HG03354 (cell line): Measurements from ENCODE around the gene PPP1R15B.

Experiments used
- ATAC-seq: cut with Tn5 transposase; IDR thresholded peaks from one replicate; pipeline ENCODE4 v1.9.1; 2021; ENCODE audit warnings: mild to moderate bottlenecking; ENCODE audit not compliant: unreplicated experiment, poor library complexity, severe bottlenecking

PPP1R15B gene

DNA sequence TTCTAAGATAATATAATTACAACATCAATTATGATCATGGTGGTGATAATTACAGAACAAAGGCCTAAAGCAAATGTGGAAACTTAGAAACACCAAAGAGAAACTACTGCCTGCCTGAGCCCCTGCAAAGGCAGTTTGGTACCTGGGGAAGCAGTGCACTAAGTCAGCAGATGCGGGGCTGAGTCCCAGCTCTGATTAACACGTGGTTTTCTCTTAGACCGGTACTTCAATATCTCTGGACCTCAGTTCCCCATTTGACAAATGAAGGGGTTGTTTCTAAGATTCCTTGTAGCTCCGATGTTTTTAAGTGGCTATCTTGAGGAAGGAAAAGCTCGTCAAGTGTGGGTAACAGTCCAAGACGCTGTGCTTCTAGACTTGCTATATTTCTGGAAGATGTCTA is 35.2 kb downstream of the PPP1R15B start:
- no peak for ATAC-seq

DNA sequence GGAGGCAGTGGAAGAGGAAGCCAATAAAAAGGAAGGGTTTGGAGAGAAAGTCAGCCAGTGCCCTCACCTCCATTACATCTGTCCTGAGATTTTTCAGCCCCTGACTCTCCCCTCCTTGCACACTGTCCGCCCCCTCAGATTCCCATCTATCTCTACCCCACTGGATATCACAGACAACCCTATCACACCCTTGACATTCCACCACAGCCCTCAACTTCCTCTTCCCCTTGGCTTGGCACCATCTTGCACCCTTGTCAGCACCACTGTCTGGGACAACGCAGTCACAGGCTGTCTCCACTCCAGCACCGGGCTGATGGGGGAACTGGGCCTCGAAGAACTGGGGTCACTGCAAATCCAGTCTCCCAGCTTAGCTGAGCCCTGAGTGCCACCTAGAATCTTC is 37.7 kb downstream of the PPP1R15B start:
- no peak for ATAC-seq

DNA sequence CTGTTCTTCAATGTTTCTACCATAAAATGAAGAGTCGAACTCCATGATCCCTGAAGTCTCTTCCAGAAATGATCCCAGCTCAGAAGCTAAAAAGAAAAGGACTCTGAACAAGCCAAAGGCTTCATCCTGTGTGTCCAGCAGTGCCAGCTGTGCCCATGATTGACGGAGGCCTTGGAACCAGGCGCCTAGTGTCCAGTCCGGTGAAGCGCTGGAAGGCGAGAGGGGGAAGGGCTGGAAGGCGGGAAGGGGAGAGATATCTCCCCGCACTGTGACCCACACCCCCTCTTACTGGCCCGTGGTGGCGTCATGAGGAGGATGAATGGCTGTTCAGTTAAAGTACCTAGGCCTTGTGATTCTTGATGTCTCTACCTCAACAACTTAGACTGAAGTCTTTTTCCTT is 41.4 kb downstream of the PPP1R15B start:
- no peak for ATAC-seq

DNA sequence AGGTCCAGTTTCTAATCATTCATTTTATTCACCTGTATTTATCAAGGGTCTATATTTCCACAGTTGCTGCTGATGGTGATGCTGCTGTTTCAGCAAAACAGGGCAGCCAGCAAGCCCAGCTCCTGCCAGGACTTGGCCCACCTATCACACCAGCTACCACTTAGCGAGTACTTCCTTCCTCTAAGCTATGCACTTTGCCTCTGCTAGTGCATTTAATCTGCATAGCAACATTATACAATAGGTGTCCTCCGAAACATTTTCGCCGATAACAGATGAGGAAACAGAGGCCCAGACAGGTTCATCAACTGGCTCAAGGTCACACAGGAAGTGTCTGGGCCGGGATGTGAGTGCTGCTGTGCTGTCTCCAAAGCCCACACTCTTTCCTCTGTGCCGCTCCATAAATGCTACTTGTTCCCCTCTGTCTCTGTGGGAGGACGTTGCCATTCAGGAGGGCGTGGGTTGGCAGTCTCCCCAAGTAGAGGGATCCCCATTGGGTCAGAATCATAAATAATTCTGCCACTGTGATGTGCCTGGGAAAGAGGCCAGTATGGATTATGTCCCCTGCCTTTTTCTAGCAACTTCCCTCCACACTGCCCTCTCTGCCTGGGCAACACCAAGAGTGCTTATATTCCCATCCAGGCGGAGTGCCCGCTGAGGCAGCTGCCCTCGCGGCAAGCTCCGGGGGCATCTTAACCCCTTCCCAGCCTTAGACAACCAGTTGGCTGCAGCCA is 42.5 kb downstream of the PPP1R15B start:
- ATAC-seq: no peak

DNA sequence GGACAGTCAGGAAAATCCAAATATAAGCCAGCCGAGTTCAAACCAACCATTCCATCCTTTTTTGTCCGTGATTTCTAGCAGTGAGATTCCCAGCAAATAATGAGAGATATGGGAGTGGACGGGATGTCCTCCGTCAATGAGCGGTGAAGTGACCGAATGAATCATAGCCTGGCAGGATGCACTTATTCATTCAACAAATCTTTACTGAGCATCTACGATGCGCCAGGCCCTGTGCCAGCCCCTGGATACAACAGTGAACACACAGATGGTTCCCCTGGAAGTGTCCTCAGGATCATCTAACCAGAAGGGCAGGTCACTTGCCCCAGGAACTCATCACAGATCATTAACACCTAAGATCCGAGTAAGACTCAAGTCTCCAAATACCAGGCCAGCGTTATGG is 43.7 kb downstream of the PPP1R15B start:
- no peak for ATAC-seq

DNA sequence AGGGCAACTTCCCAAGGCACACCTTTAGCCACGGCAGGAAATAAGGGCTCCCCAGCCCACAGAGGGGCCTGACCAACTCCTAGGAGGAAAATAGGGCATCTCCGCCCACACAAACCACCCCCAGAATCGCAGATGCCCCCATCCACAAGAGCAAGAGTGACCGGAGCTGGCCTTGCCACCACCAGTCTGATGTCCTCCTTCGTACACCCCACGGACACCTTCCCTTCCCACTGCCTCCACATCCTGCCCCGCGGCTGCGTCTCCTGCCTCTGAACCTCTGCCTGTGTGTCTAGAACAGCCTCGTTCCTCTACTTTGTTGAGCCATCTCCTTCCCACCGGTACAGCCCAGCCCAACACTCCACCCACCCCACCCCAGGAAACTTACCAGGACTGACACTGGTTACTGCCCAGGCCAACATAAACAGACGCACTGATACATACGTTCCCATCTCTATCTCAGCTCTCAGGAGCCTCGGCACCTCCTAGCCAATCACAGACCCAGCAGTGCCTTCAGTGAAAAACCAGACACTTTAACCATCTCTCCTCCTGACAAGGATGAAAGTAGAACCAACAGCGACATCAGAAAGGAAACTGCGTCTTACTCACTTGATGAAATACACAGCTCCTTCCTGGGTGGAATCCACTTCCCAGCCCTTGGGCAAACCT is 44.3 kb downstream of the PPP1R15B start:
- ATAC-seq: no peak

DNA sequence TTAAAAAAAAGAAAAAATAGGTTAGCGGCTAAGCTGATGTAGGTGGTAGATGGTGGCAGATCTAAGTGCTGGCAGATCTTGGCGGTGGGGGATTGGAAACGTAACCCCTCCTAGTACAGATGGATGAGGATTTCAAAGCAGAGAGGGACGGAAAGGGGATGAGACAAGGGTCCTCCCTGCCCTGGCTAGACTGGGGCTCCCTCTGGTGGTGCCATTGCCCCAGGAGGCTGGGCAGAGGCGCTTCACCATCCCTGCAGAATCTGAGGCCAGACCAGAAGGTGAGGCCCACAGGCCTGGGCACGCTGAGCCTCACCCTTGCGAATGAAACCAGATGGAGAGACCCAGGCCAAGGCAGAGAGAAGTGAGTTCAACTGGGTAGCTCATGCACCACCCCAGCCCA is 44.9 kb downstream of the PPP1R15B start:
- ATAC-seq: no peak

DNA sequence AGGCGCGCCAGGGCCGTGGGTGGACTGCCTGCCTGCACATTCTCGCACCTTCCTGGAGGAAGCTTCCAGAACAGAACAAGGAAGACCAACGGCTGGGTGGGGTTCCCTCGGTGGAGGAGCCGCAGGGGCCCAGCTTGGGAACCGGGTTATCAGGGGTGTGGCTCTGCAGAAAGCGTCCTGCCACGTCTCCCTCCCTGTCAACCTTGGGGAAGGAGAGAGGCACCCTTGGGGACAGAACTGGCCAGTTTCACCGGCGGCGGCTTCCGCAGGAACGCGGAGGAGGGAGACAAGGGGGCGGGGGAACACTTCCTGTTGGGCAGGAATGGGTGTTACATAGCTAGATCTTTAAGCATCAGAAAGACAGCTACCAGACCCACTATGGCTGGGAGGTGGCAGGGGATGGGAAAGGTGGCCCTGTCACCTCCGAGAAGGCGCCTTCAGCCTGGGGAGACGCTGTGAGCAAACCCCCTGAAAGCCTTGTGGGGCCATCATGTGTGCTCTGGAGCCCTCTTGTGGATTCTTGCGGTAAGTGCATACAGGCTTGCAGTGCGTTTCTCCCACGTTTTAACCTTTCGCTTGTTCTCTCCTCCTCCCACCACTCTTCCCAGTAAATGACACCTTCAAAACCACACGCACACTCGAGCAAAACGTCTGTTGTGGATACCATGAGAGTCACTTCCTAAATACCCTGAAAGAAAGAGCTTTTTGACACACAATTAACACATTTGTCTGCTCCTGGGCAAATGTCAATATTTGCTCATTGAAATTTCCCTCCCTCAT is 48.1 kb downstream of the PPP1R15B start:
- no peak for ATAC-seq

DNA sequence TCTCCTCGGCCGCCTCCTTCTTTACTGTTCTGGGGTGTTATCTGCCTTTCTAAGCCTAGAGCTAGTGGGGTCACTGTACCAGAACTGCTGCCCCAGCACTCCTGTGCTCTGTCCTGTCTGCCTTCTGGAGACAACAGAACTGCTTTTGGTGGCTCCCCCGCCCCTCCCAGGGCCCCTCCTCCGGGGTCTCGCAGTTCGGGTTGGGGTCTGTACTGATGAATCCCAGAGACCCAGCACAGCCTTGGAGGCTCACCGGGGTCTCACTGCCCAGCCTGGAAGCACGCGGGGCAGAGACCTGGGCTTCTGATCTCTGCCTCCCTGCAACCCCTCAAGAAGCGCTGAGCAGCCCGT is 48.7 kb downstream of the PPP1R15B start:
- ATAC-seq: no peak

DNA sequence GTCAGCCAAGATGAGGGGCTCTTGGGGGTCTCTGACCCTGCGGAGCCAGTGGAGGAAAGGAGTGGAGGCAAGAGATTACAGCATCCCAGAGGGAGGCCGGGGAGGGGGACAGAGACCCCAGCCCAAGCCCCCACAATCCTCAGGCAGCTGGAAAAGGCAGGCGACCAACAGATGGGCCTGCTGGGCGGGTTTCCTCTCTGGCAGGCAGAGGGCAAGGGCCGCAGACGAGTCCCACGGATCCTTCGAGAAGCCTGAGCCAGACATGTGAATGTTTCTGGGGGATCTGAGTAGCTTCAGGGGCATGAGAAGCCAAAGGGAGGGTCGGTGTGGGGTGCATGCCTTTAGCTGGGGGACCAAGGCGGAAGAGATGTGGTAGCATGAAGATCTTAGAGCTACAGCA is 49.8 kb downstream of the PPP1R15B start:
- no peak for ATAC-seq

DNA sequence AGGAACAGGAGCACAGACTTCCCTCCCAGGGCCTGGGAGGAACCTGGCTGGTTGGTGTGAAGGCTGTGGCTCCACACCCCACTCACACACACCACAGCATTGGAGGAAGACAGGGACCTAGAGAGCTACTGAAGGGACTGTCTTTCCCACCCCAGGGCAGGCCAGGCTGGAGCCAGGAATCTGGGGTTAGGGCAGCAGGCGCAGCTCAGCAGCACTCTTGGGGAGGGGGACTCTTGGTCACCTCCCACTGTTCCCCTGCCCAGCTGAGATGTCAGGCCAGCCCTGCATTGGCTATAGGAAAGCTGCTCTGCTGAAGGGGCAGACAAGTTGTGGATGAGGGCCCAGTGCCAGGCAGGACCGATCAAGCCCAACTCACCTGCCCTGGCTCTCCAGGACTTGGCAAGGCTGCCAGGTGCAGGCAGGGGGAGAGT is 50.3 kb downstream of the PPP1R15B start:
- ATAC-seq: no peak

DNA sequence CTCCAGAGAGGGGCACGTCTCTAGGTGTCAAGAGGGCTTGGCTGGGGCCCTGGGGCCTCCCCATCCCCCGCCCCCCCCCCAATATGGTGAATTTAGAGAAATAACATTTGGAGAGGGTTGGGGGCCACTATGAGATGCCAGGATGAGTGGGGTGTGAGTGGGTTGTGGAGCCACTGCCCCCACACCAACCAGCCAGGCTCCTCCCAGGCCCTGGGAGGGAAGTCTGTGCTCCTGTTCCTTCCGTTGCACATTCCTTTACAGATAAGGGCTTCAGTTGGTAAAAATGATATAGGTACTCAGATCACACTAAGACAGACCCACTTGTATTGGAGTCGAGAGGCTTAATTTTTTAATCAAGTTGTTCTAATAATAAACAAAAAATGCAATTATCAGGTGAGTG is 51.3 kb downstream of the PPP1R15B start:
- ATAC-seq: no peak

DNA sequence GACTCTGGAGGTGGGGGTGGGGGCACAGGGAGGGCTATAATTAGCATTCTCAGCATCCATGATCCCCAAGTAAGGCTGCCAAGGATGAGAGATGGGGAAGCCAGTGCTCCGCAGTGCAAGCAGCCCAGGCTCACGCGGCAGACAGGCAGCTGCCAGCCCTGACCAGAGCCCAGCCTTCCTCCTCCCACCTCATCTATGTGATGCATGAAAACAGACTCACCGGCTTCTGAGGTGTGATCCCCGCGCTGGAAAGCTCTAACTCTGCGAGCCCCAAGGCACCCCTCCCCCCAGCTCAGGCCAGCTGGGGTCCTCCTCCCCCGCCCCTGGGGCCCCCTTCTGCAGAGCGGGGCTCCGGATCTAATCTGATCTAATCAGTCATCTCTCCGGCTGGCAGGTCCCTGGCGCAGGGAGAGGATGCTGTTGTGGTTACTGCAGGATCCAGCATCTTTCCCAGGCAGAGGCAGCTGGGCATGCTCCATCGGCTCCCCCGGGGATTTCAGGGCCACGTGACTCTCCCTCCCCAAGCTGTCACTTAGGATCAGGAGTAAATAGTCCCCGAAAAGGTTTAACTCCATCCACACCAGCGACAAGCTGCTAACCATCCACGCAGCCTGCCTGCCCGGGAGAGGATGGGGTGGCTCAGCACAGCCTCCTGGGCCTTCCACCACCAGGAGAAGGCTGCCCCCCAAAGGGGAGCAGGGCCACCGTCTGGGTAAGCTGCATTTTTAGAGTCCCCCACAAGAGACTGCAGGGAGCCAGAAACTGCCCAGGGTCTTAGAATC is 52.0 kb downstream of the PPP1R15B start, which contains the start of gene PLEKHA6:
Gene PLEKHA6 (minus strand): TSS at position 456 of the 782 bp plus-strand sequence. CDS start 86,202 bp downstream, outside the sequence.
- no peak for ATAC-seq

DNA sequence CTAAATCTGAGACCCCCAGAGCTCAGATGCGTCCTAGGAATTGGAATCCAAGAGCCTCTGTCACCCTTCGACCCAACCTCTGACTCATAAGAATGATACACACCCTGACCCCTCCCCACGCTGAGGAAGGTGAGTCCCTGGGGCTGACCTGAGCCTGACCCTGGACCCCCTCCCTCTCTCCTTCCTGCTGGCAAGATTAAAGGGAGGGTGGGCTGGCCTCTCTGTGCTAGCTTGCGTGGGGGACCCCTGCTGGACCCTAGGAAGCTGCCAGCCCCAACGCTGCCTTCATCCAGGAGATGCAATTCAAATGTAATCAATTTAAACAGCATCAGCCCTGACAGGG is 52.5 kb downstream of the PPP1R15B start:
- ATAC-seq: no peak

DNA sequence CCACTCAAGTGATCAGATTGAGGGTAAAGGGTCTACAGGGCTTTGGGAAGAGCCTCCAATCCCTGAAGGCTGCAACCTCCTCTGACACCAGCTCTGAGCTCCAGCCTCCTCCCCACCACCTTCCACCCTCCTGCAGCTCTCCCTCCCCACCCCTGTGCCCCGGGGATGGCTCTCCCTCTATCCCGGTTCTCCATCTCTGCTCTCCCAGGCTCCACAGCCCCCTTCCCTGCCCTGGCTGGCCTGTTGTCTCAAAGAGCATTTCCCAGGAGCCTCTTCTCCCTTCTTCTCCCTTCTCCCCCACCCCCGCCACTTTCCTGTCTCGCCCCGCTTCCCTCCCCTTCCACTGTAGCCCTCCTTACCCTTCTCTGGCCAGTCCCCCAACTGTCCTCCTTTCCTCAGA is 53.0 kb downstream of the PPP1R15B start:
- no peak for ATAC-seq

DNA sequence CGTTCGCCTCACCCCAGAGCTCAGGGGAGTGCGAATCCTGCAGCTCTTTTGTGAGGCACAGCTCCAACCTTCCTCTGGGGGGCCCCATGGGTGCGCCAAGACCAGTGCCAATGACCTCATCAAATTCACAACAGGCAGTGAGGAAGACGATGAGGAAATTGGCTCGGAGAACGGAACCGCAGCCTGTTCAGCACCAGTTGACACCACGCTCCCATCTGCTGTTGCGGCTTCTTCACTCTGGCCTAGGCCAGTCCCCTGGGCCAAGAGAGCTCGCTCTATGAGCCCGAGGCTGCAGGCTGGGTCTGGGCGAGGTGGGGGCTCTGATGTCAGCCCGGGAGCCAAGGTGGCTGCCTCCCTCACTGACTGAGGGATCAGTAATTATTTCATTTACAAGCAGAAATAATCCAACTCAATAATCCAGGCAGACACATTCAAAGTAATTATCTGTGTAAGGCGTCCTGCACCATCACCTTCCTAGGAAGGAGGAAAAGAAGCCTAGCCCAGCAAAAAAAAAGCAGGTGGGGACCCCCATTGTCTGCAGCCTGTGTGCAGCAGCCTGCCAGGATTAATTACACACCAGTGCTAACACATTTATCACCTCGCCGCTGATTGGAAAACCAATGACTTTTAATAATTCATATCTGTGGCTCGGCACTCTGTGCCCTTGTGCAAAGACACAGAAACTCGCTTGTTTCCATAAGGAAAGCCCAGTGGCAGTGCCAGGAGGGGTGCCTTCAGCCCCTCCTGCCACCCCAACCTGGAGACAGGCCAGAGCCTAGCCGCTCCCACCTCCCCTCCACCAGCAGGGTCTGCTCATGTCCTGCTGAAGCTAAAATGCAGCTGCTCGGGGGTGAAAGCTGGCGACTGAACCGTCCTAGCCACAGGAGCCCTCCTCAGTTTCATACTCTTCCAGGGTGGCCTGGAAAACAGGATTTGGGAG is 53.8 kb downstream of the PPP1R15B start:
- ATAC-seq: no peak

DNA sequence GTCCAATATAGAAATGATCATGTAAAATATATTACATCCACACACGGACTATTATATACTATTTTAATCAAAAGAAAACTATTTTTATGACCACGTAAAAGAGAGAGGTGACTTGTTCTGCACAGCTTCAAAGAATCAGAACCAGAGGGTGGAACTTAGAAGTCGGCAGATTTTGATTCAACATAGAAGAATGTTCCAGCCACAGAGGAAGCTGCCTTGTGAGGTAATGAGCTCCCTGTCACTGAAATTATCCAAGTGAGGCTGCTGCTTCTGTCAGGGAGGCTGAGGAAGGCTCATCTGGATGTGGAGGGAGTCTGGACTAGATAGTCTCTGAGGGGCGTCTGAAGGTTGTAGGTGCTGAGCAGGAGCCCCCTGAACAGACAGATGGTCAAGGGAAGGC is 54.6 kb downstream of the PPP1R15B start:
- ATAC-seq: no peak

DNA sequence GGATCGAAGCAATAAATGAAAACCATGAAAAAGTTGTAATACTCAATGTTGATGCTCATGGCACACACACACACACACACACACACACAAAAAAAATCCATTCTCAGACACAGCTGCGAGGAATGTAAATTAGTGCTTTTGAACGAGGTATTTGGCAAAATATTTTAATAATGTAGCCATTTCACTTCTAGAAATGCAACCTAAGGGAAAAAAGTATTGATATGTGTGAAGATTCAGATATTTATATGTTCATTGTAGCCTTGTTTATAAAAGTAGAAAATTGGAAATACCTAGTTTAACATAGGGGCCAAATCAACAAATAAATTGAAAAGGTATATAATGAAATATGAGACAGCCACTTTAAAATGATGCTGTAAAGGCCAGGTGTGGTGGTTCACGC is 55.7 kb downstream of the PPP1R15B start:
- ATAC-seq: no peak

DNA sequence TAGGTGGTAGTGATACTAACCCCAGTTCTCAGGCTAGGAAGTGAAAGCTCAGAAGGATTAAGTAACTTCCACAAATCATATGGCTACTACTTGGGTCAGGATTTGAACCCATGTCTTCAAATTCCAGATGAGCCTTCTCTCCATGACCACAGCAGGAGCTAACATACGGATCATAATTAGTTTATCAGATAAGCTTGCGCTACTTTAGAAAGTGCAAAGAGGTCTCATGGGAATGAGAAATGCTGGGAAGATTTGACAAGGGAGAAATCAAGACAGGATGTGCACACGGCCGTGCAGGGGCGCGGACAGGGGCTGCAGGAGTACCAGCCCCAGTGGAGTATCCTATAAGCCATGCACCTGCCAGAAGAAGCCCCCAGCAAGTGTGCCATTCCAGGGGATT is 57.0 kb downstream of the PPP1R15B start:
- ATAC-seq: no peak
